Fibroblast of villous mesenchyme (primary cell): ENCODE data around the gene POLR2F. TPM values are rescaled to one million over a fixed set of nuclear protein-coding genes. Genes with fewer than 3 reads are reported as not detected.

ENCODE experiments used
- DNase-seq: peaks from one replicate; pipeline ENCODE4 v3.0.0-alpha.2; 2010; ENCODE audit warnings: low read depth
- H3K4me3 ChIP-seq: 2 replicates; pipeline ENCODE4 v1.5.1; 2011; ENCODE audit warnings: low read depth, mild to moderate bottlenecking, low read length
- CTCF ChIP-seq: IDR thresholded peaks from 2 replicates; pipeline ENCODE4 v1.5.1; 2012; ENCODE audit warnings: low read depth, mild to moderate bottlenecking, low read length; ENCODE audit not compliant: insufficient read depth
- total RNA-seq: library from RNA; depleted of rRNA; stranded (reverse); fragments of >200 nt; gene quantifications from 2 replicates; pipeline ENCODE4 v1.2.3, GENCODE V29; 2012

Gene POLR2F
- total RNA-seq, 1 donor, result 28.9 TPM

DNA sequence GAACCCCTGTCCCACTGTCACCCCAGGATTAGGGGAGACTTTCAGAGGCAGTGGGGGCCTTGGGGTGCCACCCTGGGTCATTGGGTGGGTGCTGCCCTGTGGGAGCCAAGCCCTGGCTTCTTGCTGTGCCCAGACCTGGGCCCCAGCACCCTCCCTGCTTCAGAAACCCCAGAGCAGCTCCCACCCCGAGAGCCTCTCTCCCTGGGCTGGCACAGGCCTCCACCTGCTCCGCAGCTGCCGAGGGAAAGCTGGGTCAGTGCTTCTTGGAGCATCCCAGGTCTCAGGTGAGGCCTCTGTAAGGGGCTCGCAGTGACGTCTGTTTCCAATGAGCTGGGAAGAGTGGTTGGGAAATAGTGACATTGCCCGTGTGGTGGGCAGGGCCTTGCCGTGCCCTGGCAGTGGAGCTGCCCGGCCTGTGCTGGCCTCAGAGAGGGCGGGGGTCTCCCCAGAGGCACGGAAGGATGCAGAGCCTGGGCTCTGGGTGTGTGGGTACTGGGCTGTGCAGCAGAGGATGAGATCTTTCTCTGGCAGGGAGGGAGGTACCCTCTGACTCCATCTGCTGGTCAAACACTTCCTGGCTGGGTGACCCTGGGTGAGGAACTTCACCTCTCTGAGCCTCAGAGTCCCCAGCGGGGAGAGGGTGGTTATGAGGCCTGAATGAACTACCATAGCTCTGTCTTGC lies 23.1 kb upstream of the POLR2F start:
- no peak overlapping the region for H3K4me3 ChIP-seq
- peak; percentile 27 for DNase-seq
- TF ChIP-seq CTCF, result peak; percentile 59

DNA sequence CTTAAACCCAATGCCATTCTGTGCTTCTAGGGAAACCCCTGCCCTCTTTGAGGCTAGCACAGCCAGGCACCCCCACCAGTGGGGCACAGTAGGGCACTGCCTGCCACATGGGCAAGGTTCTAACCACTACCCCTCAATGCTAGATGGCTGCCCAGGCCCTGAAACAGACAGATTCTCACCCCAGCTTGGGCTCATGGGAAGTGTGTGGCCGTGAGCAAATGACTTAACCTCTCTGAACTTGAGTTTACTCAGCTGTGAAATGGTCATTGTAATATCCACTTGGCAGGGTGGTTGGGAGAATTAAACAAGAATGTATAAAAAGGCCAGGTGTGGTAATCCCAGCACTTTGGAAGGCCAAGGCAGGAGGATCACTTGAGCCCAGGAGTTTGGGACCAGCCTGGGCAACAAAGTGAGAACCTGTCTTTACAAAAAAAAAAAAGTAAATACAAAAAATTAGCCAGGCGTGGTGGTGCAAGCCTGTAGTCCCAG lies 22.5 kb upstream of the POLR2F start:
- H3K4me3 ChIP-seq, result no peak overlapping the region
- TF ChIP-seq CTCF, result no peak
- no peak for DNase-seq

GRCh38 chr22:37931893-37932389 lies 21.6 kb upstream of the POLR2F start:
- DNase-seq, result no peak
- TF ChIP-seq CTCF, result no peak
- H3K4me3 ChIP-seq, result no peak overlapping the region

DNA sequence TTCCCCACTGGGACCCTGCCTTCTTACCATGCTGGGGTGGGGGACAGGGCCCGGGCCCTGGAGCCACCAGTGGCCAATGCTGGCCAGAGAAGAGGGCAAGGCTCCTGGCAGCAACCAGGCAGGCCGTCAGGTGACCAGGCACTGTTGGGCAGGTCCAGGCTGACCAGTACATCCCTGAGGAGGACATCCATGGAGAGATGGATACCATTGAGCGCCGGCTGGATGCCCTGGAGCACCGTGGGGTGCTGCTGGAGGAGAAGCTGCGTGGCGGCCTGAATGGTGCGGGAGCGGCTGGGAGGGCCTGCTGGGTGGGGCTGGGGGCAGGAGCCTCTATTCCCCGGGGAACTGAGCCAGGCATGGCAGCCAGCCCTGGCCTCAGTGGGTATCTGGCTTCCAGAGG lies 21.1 kb upstream of the POLR2F start:
- no peak for TF ChIP-seq CTCF
- DNase-seq, result no peak
- no peak overlapping the region for H3K4me3 ChIP-seq

DNA sequence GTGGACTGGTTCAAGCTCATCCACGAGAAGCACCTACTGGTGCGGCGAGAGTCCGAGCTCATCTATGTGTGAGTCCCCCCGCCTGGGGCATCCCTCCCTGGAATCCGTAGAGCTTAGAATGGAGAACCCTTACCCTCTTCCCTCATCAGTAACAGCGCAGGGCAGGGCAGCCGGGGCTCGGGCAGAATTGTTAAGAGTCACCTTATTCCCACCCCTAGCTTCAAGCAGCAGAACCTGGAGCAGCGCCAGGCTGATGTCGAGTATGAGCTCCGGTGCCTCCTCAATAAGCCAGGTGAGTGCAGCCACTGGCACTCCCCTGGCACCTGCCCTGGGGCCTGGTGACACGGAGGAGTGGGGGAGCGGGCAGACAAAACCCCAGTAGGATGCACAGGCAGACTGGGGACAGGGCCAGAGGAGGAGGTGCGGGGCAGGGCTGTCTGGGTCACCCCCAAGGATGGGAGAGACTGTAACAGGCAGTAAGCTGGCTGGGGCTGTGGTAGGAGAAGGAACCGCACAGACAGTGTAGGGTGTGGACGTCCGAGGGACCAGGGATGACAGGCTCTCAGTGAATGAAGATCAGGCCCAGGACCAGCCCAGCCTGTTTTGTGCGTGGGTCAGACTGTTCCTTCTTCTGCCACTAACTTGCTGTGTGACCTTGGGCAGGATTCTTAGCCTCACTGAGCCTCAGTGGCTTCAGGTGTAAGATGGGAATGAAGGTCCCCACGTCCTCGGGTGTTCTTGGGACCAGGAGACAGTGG lies 20.5 kb upstream of the POLR2F start:
- TF ChIP-seq CTCF, result no peak
- no peak for DNase-seq
- H3K4me3 ChIP-seq, result no peak overlapping the region

DNA sequence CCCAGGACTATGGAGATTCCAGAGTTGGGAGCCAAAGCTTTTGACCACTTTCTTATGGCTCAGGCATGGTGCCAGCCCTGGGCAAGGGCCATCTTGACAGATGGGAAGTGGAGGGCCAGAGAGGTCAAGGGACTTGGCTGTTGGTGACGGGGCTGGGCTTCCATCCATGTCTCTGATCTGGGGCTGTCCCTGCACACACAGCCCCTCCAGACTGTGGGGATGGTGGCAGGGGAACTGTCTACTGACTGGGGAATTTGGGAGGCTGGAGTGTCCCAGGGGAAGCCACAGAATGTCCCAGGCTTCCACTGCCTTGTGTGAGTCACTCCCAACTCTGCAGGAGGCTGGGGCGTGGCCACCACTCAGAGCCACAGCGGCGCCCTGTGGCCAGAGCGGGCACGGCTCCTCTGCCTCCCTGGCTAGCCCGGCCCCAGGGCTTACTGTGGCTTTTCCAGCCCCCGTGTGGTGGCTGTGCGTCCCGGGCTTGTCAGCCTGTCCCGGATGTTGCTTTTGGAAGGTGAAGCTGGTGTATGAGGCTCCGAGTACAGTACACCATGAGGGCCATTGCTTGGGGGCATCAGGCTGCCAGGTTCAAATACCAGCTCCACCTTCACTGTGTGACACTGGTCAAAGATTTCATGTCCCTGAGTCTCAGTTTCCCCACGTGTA lies 19.7 kb upstream of the POLR2F start:
- DNase-seq, result peak; percentile 87
- no peak overlapping the region for H3K4me3 ChIP-seq
- peak; percentile 99 for TF ChIP-seq CTCF
